H1 (cell line): ENCODE data around the gene PROSER2. TPM values are rescaled to one million over a fixed set of nuclear protein-coding genes. Genes with fewer than 3 reads are reported as not detected.

Experiments used
- CHD7 ChIP-seq: fragments of 300-600 bp; sonication (generic); IDR thresholded peaks from 2 replicates; pipeline ENCODE4 v1.7.1; 2012; ENCODE audit warnings: low read length, moderate library complexity, mild to moderate bottlenecking, inconsistent platforms; ENCODE audit not compliant: insufficient replicate concordance
- EP300 ChIP-seq, 2 experiments: IDR thresholded peaks; 1 replicate in 1 of 2; 2 replicates in 1 of 2; pipeline ENCODE4 v1.6.1; 2011 to 2012; ENCODE audit warnings: low read depth in 2 of 2, low read length in 2 of 2, mild to moderate bottlenecking in 2 of 2, borderline replicate concordance in 1 of 2, inconsistent platforms in 1 of 2, moderate library complexity in 1 of 2
- NRF1 ChIP-seq: IDR thresholded peaks from 2 replicates; pipeline ENCODE4 v1.6.1; 2011; ENCODE audit warnings: mild to moderate bottlenecking, low read depth, low read length, improper control_type of control experiment
- RNF2 ChIP-seq: fragments of 200-900, 300-1000 bp; sonication (generic); IDR thresholded peaks from 2 replicates; pipeline ENCODE4 v1.7.1; 2016; ENCODE audit warnings: borderline replicate concordance, low read depth, mild to moderate bottlenecking, antibody characterized with exemption, low read length; ENCODE audit not compliant: poor library complexity, severe bottlenecking; ENCODE audit errors: missing control alignments
- RXRA ChIP-seq: IDR thresholded peaks from 2 replicates; pipeline ENCODE4 v1.6.1; 2011; ENCODE audit warnings: low read depth, mild to moderate bottlenecking, low read length, moderate library complexity; ENCODE audit not compliant: insufficient read depth
- SP1 ChIP-seq: IDR thresholded peaks from 2 replicates; pipeline ENCODE4 v1.6.1; 2011; ENCODE audit warnings: low read depth, low read length
- TEAD4 ChIP-seq: IDR thresholded peaks from 2 replicates; pipeline ENCODE4 v1.6.1; 2012; ENCODE audit warnings: low read depth, low read length, inconsistent platforms, mixed read lengths
- USF2 ChIP-seq: IDR thresholded peaks from 2 replicates; pipeline ENCODE4 v1.6.1; 2011; ENCODE audit warnings: low read length, improper control_type of control experiment
- polyA plus RNA-seq, 7 experiments: library from polyadenylated mRNA; depleted of rRNA in 3 of 7; stranded (reverse) in 5 of 7; unstranded in 2 of 7; fragments of >200 nt in 5 of 7; fragments of 200-250 nt in 2 of 7; gene quantifications; 1 replicate in 5 of 7; 2 replicates in 1 of 7; 4 replicates in 1 of 7; pipeline versions ENCODE4 v1.2.1 to v1.2.3, GENCODE V29; 2011 to 2013; ENCODE audit warnings: missing spikeins in 2 of 7, mixed read lengths in 2 of 7
- total RNA-seq: library from RNA; stranded (reverse); fragmentation: NEBNext Ultra II Directional; extraction: Animal tissue kit (Norgen Biotek cat#: 25700); gene quantifications from 2 replicates; pipeline ENCODE4 v1.2.1, GENCODE V29; 2021

Gene PROSER2
- total and polyA plus RNA-seq, 2 of the 8 experiments (the other 6 are each of a cell fraction or from before 2014, with no cell fraction given), result 3.9 to 13.7 TPM

- TF ChIP-seq USF2 (no peak), NRF1 (no peak), RNF2 (no peak), CHD7 (no peak), RXRA (no peak), EP300 (IDR thresholded peaks at IDR 0.05; ENCODE audit: borderline replicate concordance in 1 of 2, low read depth in 2 of 2, low read length in 2 of 2) (no peak), SP1 (no peak), TEAD4 (no peak)
Observed at GRCh38 chr10:11870900-11871400, 47.8 kb downstream of the PROSER2 start (continued).
